GM12878 (cell line): Measurements from ENCODE around the gene TAF4. TPM values are rescaled to one million over a fixed set of nuclear protein-coding genes. Genes with fewer than 3 reads are reported as not detected.

ENCODE experiments used
- ATAC-seq: fragments of 200-7000 bp; cut with Tn5 transposase; 3 replicates; pipeline ENCODE4 v1.9.1; 2020; ENCODE audit warnings: mild to moderate bottlenecking, moderate library complexity
- BruUV-seq: library from RNA; stranded (reverse); fragments of 400-500 nt; replicated peaks from 2 replicates; lab custom pipeline; 2021; lab: Mats Ljungman, UMichigan
- CTCF ChIA-PET: fragments of 300-600 bp; sonication (Branson Sonifier 250); formaldehyde crosslinking; extraction: SDS; loops from one replicate; lab custom pipeline; 2021; ENCODE audit warnings: inconsistent platforms; lab: Yijun Ruan, JAX
- POLR2A ChIA-PET: fragments of 350-600 bp; formaldehyde crosslinking; extraction: SDS; loops from one replicate; lab custom pipeline; 2021; ENCODE audit warnings: inconsistent platforms; lab: Charles Lee
- RAD21 ChIA-PET: fragments of 300-600 bp; sonication (Branson Sonifier 250); formaldehyde crosslinking; loops from one replicate; lab custom pipeline; 2023; ENCODE audit warnings: antibody characterized with exemption; ENCODE audit not compliant: unreplicated experiment; lab: Charles Lee
- SMC1A ChIA-PET: fragments of 300-600 bp; sonication (Branson Sonifier 250); formaldehyde crosslinking; loops from one replicate; lab custom pipeline; 2023; ENCODE audit not compliant: unreplicated experiment, uncharacterized antibody; lab: Charles Lee
- DNase-seq: peaks from one replicate; pipeline ENCODE4 v3.0.0-alpha.2; 2011; ENCODE audit warnings: low read depth, low spot score
- FAIRE-seq: peaks from 3 replicates; lab custom pipeline; 2011; peaks lifted over from hg19 to GRCh38; lab: Jason Lieb, UNC
- H2AFZ ChIP-seq: 2 replicates; pipeline ENCODE4 v1.6.0; 2011; ENCODE audit warnings: low read depth, low read length, control low read depth; ENCODE audit not compliant: control insufficient read depth
- H3K27ac ChIP-seq: 2 replicates; pipeline ENCODE4 v1.5.1; 2011; ENCODE audit warnings: control low read depth; ENCODE audit not compliant: control insufficient read depth, insufficient read depth
- H3K27me3 ChIP-seq, 2 experiments: replicated peaks in 1 of 2; 2 replicates each; pipeline versions ENCODE4 v1.6.0 to v1.6.1; 2011; ENCODE audit warnings: low read length in 1 of 2; ENCODE audit not compliant: control insufficient read depth in 2 of 2, insufficient read depth in 2 of 2
- H3K36me3 ChIP-seq, 2 experiments: 2 replicates each; pipeline ENCODE4 v1.5.1; 2011; ENCODE audit warnings: low read length in 1 of 2; ENCODE audit not compliant: control insufficient read depth in 2 of 2, insufficient read depth in 2 of 2
- H3K4me1 ChIP-seq: 2 replicates; pipeline ENCODE4 v1.6.1; 2011; ENCODE audit warnings: mild to moderate bottlenecking, low read length, moderate library complexity, mixed read lengths; ENCODE audit not compliant: control insufficient read depth, insufficient read depth
- H3K4me2 ChIP-seq: 2 replicates; pipeline ENCODE4 v1.6.0; 2011; ENCODE audit warnings: control low read depth; ENCODE audit not compliant: control insufficient read depth, insufficient read depth
- H3K4me3 ChIP-seq: fragments of 200-600 bp; sonication (generic); 2 replicates; pipeline ENCODE4 v1.5.1; 2016
- H3K79me2 ChIP-seq: 2 replicates; pipeline ENCODE4 v1.6.0; 2011; ENCODE audit warnings: low read length; ENCODE audit not compliant: control insufficient read depth, insufficient read depth
- H3K9ac ChIP-seq: 2 replicates; pipeline ENCODE4 v1.8.0; 2011; ENCODE audit warnings: low read length, control low read depth, mixed read lengths; ENCODE audit not compliant: control insufficient read depth, insufficient read depth
- H3K9me3 ChIP-seq: replicated peaks from 3 replicates; pipeline ENCODE4 v1.5.1; 2011; ENCODE audit warnings: mild to moderate bottlenecking, low read length; ENCODE audit not compliant: control insufficient read depth, insufficient read depth
- H4K20me1 ChIP-seq: 2 replicates; pipeline ENCODE4 v1.6.0; 2011; ENCODE audit not compliant: control insufficient read depth, insufficient read depth
- ETV6 ChIP-seq, 2 experiments: fragments of 450-650 bp in 1 of 2; IDR thresholded peaks in 1 of 2; conservative IDR thresholded peaks in 1 of 2; 2 replicates each; pipeline ENCODE4 v1.6.1; 2014; ENCODE audit warnings: antibody characterized with exemption in 1 of 2, borderline replicate concordance in 1 of 2, low read depth in 1 of 2, mild to moderate bottlenecking in 1 of 2, moderate library complexity in 1 of 2
- IKZF1 ChIP-seq: fragments of 450-650 bp; conservative IDR thresholded peaks from 2 replicates; pipeline ENCODE4 v1.6.1; 2017; ENCODE audit warnings: antibody characterized with exemption, mild to moderate bottlenecking
- KDM1A ChIP-seq: fragments of 200-600 bp; sonication (generic); IDR thresholded peaks from 2 replicates; pipeline ENCODE4 v1.6.1; 2016; ENCODE audit warnings: borderline replicate concordance
- MEF2A ChIP-seq: IDR thresholded peaks from 2 replicates; pipeline ENCODE4 v1.6.1; 2011; ENCODE audit warnings: low read depth, mild to moderate bottlenecking, low read length, moderate library complexity; ENCODE audit not compliant: insufficient read depth
- NR2C2 ChIP-seq: IDR thresholded peaks from 2 replicates; pipeline ENCODE4 v1.6.1; 2011; ENCODE audit warnings: borderline replicate concordance, low read depth; ENCODE audit not compliant: control insufficient read depth, insufficient read length
- RFX5 ChIP-seq: IDR thresholded peaks from 2 replicates; pipeline ENCODE4 v1.6.1; 2011; ENCODE audit warnings: low read depth, low read length, improper control_type of control experiment
- TAF1 ChIP-seq: IDR thresholded peaks from 2 replicates; pipeline ENCODE4 v1.6.1; 2011; ENCODE audit warnings: mild to moderate bottlenecking, low read depth, low read length, borderline replicate concordance
- ZNF274 ChIP-seq: IDR thresholded peaks from one replicate; pipeline ENCODE4 v1.8.0; 2011; ENCODE audit not compliant: insufficient read length, insufficient read depth
- WGBS: methylation state at CpG from one replicate; pipeline ENCODE4 v1.1.6; 2016; ENCODE audit warnings: low lambda C conversion rate; ENCODE audit not compliant: insufficient replicate concordance, insufficient coverage; ENCODE audit errors: missing lambda C conversion rate; 5-methylcytosine and 5-hydroxymethylcytosine counted together
- in situ Hi-C: fragments of 300-500 bp; cut with MboI; formaldehyde crosslinking; loops from 9 replicates; pipeline ENCODE4 v1.14.3; 2018; ENCODE audit warnings: mixed read lengths
- intact Hi-C: fragments of 100-400 bp; cut with micrococcal nuclease; formaldehyde crosslinking; loops from one replicate; pipeline ENCODE4 v1.14.2; 2022; ENCODE audit not compliant: unreplicated experiment
- polyA plus RNA-seq, 11 experiments: library from polyadenylated mRNA; depleted of rRNA in 4 of 11; unstranded in 6 of 11; stranded (reverse) in 5 of 11; fragments of >200 nt; fragmentation: Nextera tagmentation in 4 of 11; fragmentation: Illumina TruSeq in 1 of 11; extraction: Ambion mirVana in 4 of 11; extraction: Trizol in 1 of 11; gene quantifications; 1 replicate in 1 of 11; 2 replicates in 10 of 11; pipeline versions ENCODE4 v1.2.1 to v1.2.3, GENCODE V29; 2011 to 2016; ENCODE audit warnings: inconsistent platforms in 2 of 11, missing spikeins in 2 of 11, low read depth in 1 of 11
- total RNA-seq, 4 experiments: library from RNA; depleted of rRNA in 3 of 4; stranded (reverse); fragments of >200 nt in 3 of 4; fragmentation: Illumina TruSeq in 1 of 4; extraction: Trizol in 1 of 4; gene quantifications; 2 replicates each; pipeline versions ENCODE4 v1.2.1 to v1.2.3, GENCODE V29; 2013 to 2021
- TF ChIP-seq, protein P1 (sequence below): fragments of 450-650 bp; formaldehyde crosslinking; IDR thresholded peaks from 2 replicates; pipeline ENCODE4 v1.4.0; 2020; ENCODE audit warnings: mild to moderate bottlenecking, moderate library complexity
- TF ChIP-seq, protein P2 (sequence below): fragments of 450-650 bp; IDR thresholded peaks from 2 replicates; pipeline ENCODE4 v1.6.1; 2016; ENCODE audit warnings: mild to moderate bottlenecking
- TF ChIP-seq, protein P3 (sequence below): fragments of 450-650 bp; IDR thresholded peaks from 2 replicates; pipeline ENCODE4 v1.6.1; 2017; ENCODE audit warnings: low read depth, mild to moderate bottlenecking, moderate library complexity
- TF ChIP-seq, protein P4 (sequence below): fragments of 450-650 bp; IDR thresholded peaks from 2 replicates; pipeline ENCODE4 v1.6.1; 2017; ENCODE audit warnings: mild to moderate bottlenecking, moderate library complexity

TAF4 gene
- total and polyA plus RNA-seq, 10 of the 15 experiments (the other 5 are each of a cell fraction or from before 2014, with no cell fraction given), result 0.39 to 16.9 (median 3.4) TPM

DNA sequence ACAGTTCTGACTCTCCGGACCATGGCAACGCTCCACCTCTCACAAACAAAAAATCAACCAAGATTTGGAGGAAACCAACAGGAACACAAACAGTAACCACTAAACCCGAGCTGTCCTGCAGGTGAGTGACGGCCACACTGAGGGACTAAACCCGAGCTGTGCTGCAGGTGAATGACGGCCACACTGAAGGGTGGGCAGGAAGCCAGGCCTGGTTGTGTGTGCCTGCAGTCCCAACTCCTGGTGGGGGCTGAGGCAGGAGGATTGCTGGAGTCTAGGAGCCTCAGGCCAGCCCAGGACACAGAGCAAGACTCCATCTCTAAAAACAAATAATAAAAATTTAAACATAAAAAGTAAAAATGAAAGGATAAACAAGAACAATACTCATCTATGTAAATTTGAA lies 80.6 kb downstream of the TAF4 start:
- DNase-seq, result no peak
- Histone ChIP-seq H3K79me2 (no peaks in the 10 kb centered on the region), H2AFZ (no peak overlapping the region), H3K27me3 (no peaks in the 10 kb centered on the region), H3K4me3 (no peak overlapping the region), H3K27ac (no peak overlapping the region), H4K20me1 (no peaks in the 10 kb centered on the region), H3K9me3 (no peaks in the 10 kb centered on the region), H3K36me3 (peaks cover 3 to 13% of the 10 kb centered on the region in 2 experiments; a peak in 3 of 4 replicates), H3K9ac (no peak overlapping the region), H3K4me1 (no peaks in the 10 kb centered on the region), H3K4me2 (no peak overlapping the region)
- in situ Hi-C loops, result no loop called here
- ChIA-PET CTCF (no interaction called here), RAD21 (no interaction called here), SMC1A (no interaction called here), POLR2A (no interaction called here)
- 91% methylated on average over 6 of the region's 6 CpGs for WGBS
- ATAC-seq, result no peak
- BruUV-seq, result no TSS peak
- intact Hi-C loops, result no loop called here
- FAIRE-seq, result no peak
- TF ChIP-seq ETV6 (conservative IDR thresholded peaks at IDR 0.05 in 1 of 2, IDR thresholded peaks at IDR 0.05 in 1 of 2; ENCODE audit: borderline replicate concordance in 1 of 2, low read depth in 1 of 2) (no peak), MEF2A (no peak), ZNF274 (no peak), IKZF1 (no peak), NR2C2 (no peak), TAF1 (no peak), KDM1A (no peak), RFX5 (no peak)
- TF ChIP-seq, protein P1, sequence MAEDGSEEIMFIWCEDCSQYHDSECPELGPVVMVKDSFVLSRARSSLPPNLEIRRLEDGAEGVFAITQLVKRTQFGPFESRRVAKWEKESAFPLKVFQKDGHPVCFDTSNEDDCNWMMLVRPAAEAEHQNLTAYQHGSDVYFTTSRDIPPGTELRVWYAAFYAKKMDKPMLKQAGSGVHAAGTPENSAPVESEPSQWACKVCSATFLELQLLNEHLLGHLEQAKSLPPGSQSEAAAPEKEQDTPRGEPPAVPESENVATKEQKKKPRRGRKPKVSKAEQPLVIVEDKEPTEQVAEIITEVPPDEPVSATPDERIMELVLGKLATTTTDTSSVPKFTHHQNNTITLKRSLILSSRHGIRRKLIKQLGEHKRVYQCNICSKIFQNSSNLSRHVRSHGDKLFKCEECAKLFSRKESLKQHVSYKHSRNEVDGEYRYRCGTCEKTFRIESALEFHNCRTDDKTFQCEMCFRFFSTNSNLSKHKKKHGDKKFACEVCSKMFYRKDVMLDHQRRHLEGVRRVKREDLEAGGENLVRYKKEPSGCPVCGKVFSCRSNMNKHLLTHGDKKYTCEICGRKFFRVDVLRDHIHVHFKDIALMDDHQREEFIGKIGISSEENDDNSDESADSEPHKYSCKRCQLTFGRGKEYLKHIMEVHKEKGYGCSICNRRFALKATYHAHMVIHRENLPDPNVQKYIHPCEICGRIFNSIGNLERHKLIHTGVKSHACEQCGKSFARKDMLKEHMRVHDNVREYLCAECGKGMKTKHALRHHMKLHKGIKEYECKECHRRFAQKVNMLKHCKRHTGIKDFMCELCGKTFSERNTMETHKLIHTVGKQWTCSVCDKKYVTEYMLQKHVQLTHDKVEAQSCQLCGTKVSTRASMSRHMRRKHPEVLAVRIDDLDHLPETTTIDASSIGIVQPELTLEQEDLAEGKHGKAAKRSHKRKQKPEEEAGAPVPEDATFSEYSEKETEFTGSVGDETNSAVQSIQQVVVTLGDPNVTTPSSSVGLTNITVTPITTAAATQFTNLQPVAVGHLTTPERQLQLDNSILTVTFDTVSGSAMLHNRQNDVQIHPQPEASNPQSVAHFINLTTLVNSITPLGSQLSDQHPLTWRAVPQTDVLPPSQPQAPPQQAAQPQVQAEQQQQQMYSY (CRISPR knock-in tag), result no peak
- TF ChIP-seq, protein P2, sequence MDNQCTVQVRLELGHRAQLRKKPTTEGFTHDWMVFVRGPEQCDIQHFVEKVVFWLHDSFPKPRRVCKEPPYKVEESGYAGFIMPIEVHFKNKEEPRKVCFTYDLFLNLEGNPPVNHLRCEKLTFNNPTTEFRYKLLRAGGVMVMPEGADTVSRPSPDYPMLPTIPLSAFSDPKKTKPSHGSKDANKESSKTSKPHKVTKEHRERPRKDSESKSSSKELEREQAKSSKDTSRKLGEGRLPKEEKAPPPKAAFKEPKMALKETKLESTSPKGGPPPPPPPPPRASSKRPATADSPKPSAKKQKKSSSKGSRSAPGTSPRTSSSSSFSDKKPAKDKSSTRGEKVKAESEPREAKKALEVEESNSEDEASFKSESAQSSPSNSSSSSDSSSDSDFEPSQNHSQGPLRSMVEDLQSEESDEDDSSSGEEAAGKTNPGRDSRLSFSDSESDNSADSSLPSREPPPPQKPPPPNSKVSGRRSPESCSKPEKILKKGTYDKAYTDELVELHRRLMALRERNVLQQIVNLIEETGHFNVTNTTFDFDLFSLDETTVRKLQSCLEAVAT, result no peak
- TF ChIP-seq, protein P3, sequence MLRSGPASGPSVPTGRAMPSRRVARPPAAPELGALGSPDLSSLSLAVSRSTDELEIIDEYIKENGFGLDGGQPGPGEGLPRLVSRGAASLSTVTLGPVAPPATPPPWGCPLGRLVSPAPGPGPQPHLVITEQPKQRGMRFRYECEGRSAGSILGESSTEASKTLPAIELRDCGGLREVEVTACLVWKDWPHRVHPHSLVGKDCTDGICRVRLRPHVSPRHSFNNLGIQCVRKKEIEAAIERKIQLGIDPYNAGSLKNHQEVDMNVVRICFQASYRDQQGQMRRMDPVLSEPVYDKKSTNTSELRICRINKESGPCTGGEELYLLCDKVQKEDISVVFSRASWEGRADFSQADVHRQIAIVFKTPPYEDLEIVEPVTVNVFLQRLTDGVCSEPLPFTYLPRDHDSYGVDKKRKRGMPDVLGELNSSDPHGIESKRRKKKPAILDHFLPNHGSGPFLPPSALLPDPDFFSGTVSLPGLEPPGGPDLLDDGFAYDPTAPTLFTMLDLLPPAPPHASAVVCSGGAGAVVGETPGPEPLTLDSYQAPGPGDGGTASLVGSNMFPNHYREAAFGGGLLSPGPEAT, result no peak
- TF ChIP-seq, protein P4, sequence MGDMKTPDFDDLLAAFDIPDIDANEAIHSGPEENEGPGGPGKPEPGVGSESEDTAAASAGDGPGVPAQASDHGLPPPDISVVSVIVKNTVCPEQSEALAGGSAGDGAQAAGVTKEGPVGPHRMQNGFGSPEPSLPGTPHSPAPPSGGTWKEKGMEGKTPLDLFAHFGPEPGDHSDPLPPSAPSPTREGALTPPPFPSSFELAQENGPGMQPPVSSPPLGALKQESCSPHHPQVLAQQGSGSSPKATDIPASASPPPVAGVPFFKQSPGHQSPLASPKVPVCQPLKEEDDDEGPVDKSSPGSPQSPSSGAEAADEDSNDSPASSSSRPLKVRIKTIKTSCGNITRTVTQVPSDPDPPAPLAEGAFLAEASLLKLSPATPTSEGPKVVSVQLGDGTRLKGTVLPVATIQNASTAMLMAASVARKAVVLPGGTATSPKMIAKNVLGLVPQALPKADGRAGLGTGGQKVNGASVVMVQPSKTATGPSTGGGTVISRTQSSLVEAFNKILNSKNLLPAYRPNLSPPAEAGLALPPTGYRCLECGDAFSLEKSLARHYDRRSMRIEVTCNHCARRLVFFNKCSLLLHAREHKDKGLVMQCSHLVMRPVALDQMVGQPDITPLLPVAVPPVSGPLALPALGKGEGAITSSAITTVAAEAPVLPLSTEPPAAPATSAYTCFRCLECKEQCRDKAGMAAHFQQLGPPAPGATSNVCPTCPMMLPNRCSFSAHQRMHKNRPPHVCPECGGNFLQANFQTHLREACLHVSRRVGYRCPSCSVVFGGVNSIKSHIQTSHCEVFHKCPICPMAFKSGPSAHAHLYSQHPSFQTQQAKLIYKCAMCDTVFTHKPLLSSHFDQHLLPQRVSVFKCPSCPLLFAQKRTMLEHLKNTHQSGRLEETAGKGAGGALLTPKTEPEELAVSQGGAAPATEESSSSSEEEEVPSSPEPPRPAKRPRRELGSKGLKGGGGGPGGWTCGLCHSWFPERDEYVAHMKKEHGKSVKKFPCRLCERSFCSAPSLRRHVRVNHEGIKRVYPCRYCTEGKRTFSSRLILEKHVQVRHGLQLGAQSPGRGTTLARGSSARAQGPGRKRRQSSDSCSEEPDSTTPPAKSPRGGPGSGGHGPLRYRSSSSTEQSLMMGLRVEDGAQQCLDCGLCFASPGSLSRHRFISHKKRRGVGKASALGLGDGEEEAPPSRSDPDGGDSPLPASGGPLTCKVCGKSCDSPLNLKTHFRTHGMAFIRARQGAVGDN, result no peak
